Subcutaneous adipose tissue (tissue), 4 donors: ENCODE results near the gene A3GALT2. TPM values are rescaled to one million over a fixed set of nuclear protein-coding genes. Genes with fewer than 3 reads are reported as not detected.

Experiments
- CTCF ChIP-seq: fragments of 450-650 bp; IDR thresholded peaks from one replicate; pipeline ENCODE4 v1.5.1; 2016; ENCODE audit warnings: low read depth, mild to moderate bottlenecking, control low read depth, antibody characterized with exemption, moderate library complexity
- total RNA-seq, 4 donors: library from RNA; depleted of rRNA; stranded (reverse); fragments of >200 nt; gene quantifications; one replicate each; pipeline ENCODE4 v1.1.0, GENCODE V29; 2016

A3GALT2 gene
- total RNA-seq, 4 donors from 2014 or later: not detected

GRCh38 chr1:33301273-33301984 lies 19.5 kb downstream of the A3GALT2 start:
- no peak for TF ChIP-seq CTCF

DNA sequence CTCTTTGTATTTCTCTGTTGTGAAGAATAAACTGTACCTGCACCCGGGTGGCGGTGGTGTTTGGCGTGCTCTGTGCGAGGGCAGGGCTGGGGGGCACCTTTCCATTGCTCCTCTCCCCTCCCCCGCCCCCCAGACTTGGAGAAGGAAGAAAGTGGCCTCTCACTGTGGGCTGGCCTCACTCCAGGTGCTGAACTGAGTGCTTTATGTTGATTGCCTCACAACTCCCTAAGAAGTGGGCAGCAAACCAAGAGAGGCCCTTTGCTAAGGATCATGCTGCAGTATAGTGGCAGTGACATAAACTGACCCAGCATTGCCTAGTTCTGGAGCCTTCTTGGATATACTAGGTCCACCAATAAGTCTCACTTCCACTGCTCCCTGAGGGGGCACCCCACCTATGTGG lies 20.2 kb downstream of the A3GALT2 start:
- no peak for TF ChIP-seq CTCF

DNA sequence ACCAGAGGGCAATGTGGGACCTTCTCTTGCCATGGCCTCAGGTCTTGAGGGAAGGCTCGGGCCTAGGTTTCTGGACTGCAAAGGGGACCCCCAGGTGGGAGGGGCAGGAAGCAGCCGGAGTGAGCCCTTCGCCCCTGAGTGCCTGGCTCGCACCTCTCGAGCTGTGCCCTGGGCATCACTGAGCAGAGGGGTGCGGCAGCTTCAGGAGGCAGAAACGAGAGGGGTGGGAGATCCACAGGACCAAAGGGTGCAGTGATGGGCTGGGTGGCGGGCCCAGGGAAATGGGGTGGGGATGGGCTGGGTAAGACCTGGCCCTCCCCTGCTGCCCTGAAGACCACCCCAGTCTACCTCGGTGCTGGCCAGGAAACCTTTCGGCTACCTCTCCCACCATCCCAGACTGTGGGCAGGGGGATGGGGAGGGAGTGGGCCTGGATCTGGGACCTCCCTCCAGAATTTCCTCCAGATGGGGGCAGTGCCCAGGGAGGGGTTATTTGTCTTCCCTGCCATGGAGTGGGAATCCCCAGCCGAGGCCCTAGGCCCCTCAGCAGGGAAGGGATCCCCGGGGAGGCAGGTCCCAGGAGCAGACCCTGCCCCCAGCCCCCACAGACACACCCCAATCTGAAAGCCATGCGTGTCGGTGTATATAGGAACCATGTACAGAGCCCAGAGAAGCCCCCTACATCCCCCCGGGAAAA lies 21.3 kb downstream of the A3GALT2 start:
- no peak for TF ChIP-seq CTCF

DNA sequence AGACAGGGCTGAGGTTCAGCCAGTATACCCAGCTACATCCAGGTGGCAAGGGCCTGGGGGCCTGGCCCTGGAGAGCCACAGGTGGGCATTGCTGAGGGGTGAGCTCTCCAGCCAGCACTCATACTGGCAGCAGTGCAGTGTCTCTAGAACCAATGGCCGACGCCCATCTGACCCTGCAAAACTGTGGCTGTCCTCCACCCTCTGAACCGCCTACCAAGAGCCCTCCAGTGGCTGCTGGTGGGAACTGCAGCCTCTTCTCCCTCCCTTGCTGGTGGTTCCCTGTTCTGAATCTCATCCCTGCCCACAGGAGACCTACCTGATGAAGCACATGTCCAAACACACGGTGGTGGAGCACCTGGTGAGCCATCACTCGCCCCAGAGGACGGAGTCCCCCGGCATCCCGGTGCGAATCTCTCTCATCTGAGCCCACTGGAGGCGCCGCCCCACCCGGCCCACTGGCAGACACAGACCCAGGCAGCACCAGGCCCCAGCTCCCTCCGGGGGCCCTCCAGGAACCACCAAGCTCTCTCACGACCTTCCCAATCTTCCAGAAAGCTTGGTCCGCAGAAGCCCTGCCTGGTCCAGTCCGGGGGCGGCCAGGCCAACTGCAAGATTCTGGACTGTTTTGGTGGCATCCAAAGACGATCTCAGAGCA lies 22.1 kb downstream of the A3GALT2 start:
- TF ChIP-seq CTCF: no peak

DNA sequence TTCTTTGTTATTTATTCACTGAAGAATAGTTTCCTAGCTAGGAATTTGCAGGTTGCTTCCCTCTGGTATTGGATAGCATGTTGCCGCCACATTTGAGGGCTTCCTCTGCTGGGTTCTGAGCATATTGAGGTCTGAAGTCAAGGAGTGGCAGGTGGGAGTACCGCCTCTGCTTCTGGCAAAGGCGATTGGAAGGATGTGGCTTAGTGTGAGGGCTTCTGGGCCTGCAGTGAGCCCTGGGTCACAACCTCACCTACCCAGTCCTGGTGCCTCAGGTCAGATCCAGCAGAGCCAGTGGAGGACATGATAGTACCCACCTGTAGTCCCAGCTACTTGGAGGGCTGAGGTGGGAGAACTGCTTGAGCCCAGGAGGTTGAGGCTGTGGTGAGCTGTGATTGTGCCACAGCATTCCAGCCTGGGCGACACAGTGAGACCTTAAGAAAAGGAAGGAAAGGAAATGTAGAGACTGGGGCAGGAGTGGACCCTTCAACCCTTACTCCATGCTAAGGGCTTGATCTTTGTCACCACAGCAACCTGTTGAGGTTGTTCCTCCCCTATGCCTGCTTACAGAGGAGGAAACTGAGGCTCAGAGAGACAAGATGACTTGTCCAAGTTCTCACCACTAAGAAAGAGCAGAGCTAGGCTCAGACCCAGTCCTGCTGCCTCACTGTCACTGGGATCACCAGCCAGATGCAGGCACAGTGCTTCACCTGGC lies 22.8 kb downstream of the A3GALT2 start:
- TF ChIP-seq CTCF: no peak

DNA sequence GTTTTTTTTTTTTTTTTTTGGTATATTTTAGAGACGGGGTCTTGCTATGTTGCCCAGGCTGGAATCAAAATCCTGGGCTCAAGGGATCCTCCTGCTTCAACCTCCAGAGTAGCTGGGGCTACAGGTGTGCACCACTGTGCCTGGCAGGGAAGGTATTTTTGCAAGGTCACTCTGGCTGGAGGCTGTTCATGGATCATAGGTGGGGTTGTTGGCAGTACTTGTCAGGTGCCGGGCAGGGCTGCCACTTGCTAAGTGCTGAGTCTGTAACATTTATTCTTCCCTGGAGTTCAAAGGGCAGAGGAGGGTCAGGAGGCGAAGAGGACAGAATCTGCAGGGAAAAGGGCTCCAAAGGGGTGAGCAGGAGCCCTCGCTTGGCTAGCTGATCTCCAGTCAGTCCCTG lies 24.1 kb downstream of the A3GALT2 start:
- no peak for TF ChIP-seq CTCF

DNA sequence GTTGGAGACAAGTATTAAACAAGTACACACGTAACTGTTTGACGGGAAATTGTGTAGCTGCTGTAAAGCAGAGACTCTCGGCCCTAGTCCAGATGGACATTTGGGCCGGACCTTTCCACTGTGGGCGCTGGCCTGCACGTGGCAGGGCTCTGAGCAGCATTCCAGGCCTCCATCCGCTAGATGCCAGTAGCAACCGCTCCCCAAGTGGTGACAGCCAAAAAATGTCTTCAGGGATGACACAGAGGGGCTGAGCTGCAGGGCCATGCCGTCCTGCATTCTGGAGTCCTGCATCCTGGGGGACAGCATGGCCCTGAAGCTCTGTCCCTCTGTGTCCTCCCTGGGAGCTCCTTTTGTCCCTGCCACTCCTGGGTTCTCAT lies 24.8 kb downstream of the A3GALT2 start:
- TF ChIP-seq CTCF: no peak
